NCI-H446 (cell line): Measurements from ENCODE around the gene SYT8.
"Not testable (repeated sequence)": the region's sequence is repeated elsewhere in the genome, so short reads cannot be mapped to it uniquely, and the experiment has no call there.

Experiments used
- DNase-seq, 2 experiments: peaks; one replicate each; lab custom pipeline; 2025; lab: John Stamatoyannopoulos, UW

The SYT8 gene

DNA sequence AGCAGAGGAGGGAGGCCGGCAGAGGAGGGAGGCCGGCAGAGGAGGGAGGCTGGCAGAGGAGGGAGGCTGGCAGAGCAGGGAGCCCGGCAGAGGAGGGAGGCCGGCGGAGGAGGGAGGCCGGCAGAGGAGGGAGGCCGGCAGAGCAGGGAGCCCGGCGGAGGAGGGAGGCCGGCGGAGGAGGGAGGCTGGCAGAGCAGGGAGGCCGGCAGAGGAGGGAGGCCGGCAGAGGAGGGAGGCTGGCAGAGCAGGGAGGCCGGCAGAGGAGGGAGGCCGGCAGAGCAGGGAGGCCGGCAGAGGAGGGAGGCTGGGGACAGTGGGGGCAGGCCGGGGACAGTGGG is 39.0 kb downstream of the SYT8 start:
- DNase-seq, result not testable (repeated sequence)

DNA sequence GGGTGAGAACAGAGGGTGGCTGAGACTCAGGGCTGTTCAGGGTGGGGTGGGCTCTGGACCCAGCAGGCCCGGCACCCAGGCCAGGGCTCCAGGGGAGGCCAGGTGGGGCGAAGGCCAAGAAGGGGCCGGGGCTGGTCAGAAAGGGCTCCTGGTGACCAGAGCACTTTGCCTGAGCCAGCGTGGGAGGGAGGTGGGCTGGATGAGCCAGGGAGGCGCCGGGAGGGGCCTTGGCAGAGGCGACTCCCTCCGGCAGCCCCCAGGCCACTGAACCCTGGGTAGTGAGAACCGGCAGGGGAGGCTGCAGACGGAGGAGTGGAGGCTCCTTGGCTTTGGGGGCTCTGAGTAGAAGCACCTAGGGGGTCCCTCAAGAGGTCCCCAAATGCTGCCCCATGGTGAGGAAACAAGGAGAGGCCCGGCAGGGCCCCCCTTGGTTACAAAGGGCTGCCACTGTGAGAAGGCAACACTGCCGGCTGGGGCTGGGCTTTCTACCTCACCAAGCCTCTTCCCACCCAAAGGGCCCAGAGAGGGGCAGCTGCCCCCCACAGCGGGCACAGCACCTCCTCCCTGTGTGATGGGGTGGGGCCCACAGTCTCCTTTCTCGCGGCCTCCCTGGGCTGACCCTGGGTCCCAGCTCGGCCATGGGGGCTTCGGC is 39.8 kb downstream of the SYT8 start:
- not testable (repeated sequence) for DNase-seq

DNA sequence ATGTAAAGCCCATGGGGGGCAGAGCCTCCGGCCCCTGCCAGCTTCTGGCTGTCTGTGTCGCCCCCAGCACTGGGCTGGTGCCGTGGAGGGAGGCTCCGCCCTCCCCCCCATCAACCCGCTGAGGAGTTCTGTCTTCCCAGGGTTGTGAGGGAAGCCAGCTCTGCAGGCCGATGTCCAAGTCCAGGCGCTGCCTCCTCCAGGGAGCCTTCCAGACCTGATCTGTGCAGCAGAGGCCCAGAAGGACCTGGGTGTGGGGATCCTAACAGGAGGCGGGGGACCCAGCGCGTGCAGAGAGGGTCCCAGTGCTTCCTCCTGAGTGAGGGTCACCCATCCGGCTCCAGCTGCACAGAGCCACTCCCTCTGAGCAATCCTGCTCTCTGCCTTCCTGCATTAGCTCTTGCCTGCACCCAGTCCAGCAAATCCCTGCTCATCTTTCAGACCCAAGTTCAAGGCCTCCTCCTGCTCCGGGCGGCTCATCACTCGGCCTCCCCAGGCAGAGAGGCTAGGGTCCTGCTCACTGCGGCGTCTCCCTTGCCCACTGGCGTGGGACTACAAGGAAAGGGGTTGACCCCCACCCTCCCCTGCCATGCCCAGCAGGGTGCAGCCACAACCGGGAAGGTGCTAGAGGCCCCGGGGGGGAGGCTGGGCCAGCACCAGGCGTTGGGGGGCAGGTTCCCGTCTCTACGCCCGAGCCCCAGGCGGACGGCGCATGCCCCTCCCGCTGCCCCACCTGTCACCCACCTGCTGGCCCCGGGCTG is 40.5 kb downstream of the SYT8 start:
- no peak for DNase-seq

DNA sequence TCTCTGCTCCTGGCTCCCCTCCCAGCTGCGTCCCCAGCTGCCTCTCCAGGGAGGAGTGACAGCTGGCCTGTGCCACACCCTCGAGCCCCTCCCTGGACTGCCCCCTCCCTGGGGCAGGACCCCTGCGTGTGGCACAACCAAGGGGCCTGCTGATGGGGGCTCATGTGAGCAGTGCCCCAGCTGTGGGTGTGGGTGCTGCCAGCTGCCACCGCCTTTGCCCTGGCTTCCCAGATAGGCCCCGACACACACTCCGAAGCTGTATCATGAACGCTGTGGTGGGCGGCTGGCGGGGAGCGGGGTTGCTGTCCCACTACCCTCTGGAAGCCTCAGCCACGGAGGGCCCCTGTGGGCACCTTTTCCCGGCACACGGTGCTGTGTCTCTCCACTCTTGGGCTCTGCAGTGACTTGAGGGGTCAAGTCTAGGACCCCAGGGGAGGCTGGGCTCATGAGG is 41.1 kb downstream of the SYT8 start:
- DNase-seq, result not testable (repeated sequence)

DNA sequence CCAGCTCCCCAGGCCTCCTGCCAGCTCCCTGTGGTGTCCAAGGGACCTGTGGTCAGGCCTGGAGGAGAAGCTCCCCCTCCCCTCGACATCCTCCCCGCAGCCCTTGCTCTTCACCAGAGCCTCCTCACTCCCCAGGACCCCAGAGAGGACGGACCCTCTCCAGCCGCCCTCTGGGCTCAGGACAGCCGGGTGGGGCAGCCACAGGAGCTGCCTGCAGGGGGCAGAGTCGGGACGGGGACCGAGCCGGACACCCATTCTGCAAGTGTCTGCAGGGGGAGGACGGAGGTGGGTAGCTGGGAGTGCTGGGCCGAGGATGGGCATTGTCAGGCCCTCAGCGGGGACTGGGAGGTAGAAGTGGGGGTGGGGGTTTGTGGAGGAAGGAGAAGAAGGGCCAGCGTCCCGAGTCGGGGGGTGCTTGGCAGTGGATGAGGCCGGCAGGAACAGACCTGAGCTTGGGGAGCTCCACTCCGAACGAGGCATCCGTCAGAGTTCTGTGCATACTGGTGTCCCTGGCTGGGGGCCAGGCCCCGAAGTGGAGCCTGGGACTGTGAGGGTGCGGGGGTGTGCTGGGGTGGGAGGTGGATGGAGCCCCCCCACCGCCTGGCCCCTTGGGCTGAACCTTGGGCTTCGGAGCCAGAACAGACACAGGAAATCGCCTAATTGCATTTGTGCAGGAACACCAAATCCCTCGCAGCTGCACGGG is 41.7 kb downstream of the SYT8 start:
- DNase-seq, result no peak

DNA sequence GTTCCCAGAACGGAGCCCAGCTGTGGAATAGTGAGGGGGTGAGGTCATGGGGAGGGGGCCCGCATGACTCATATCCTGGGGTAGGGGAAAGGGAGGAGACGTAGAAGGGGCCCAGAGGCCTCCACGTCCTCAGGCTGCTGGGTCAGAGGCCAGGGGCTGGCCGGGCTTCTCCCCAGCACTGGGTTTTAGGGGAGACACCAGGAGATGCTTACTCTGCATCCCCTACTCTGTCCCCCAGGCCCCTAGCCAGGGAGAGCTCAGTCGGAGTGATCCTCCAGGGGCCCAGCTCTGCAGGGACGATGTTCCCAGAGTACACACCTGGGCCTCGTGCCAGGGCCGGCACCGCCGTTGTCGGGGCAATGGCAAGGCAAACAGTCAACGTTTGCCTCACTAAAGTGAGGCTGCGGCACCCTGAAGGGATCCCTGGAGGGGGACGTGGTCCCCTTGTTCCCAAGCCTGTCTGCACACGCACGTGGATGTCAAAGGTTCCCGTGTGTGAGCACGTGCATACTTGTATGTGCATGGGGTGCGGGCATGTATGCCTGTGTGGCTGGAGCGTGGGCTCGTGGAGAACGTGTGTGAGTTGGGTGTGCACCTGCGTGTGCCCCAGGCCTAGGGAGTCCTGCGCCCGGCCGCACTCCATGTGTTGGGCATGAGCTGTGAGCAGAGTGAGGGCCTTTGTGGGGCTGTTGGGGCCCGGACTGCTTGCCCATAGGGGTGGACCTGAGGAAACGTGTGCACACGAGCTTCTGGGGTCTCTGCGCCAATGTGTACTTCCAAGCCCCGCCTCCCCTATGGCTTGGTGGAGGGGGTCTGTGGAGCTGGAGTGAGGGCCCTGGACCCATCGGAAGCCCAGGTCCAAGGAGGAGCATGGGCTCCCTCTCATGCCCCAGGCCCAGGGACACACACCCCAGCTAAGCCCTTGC is 42.7 kb downstream of the SYT8 start:
- DNase-seq, result no peak

DNA sequence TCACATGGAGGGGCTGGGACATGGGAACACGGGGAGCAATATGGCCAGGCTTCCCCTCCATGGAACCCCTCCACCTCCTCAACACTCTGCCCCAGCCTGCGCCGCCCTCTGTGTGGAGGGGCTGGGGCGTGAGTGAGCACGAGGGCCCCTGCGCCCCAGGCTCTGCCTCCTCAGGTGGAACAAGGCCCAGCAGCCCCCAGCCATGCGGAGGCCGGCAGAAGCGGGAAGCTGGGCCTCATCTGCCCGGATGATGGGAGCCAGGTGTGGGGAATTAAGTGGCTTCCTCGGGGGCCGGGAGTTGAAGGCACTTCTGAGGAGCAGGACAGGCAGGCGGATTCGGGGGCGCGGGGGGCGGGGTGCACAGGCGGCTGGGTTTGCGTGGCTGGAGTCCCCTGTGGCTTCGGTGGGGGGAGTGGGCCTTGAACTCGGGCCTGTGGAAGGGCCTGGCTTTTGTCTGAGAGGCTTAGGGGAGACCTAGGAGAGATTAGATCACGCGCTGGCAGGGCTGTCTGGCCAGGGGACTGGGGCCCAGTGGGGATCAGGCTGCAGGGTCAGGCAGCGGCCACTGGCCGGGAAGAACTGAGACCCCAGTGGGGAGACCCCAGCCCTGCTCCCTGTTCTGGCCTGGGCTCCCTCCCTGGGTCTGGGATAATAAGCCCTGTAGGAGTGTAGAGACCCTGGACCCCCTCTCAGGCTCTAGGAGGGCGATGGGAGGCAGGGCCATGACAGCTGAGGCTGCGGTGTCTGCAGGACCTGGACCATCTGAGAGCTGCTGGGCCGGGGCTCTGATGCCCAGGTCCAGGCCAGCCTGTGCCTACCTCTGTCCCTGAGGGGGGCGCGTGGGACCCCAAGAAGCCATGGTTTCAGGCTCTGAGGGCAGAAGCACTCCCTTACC is 43.6 kb downstream of the SYT8 start:
- DNase-seq, result no peak

DNA sequence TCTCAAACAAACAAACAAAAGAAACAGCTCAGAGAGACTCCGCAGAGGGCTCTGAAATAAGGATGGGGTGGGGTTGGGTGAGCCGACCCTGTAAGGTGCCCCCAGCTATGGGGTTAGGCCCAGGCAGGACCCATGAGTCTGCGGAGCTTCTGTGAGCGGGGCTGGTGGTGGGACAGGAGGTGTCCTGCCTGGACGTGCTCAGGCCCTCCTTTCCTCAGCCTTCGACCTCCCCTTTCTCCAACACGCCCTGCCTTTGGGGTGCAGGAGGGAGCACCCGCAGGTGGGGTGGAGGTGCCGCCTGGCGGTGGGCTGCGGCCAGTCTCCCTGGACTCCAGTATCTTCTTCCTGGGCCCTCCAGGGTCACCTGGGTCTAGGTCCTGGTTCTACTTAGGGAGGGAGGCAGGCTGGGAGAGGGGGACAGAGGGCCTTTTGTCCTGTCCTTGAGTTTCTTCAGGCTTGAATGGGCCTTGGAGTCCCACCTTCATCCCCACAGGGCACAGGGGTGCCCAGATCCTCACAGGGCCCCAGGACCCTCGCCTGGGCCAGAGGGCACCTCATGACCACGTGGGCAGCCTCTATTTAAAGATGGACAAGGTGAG is 44.7 kb downstream of the SYT8 start:
- DNase-seq, result no peak

DNA sequence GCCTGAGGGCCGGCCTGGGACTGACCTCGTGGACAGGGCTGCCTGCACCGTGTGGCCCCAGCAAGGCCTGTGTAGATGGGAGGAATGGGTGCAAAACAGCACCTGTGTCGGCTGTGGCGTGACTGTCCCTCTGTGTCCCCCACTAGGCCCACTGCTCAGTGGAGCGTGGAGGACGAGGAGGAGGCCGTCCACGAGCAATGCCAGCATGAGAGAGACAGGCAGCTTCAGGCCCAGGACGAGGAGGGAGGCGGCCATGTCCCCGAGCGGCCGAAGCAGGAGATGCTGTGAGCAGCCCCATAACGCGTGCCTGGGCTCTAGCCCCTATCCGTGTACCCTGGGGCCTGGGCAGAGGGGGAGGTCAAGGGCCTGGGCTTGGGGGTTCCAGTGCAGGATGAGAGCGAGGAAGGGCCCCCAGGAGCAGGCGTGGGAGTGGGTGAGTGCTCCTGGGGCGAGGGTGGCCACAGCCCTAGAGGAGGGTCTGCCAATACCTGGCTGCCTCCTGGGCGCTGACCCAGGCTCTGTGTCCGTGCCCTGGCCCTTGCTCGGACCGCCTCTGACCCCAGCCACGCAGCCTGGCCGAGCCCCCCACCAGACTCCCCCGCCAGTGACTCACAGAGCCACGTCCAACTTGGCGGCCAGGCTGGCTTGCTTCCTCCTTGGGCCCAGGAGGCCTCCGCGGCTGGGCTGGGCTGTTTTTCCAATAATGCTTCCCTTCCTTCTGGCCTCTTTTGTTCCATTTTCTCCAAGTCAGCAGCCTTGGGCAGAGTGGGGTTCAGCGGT is 45.3 kb downstream of the SYT8 start:
- no peak for DNase-seq

DNA sequence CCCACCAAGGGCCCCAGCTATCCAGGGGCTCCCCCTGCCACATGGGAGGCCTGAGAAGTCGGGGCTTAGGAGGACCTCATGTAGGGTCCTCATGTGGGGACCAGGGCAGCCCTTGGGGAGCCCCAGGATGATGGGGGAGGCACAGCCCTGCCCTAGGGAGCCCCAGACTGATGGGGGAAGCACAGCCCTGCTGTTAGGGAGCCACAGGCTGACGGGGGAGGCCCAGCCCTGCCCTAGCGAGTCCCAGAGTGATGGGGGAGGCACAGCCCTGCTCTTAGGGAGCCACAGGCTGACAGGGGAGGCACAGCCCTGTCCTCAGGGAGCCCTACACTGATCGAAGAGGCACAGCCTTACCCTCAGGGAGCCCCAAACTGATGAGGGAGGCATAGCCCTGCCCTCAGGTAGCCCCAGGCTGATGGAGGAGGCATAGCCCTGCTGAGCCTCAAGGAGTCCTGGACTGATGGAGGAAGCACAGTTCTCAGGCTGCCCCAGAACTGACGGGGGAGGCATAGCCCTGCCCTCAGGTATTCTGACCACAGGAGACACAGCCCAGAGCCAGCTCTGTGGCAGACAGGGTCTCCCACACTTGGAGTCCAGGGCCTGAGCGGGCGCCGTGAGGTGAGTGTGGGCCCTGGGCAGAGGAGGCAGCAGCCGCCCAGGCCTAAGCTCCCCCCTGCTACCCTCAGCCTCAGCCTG is 46.1 kb downstream of the SYT8 start:
- no peak for DNase-seq

DNA sequence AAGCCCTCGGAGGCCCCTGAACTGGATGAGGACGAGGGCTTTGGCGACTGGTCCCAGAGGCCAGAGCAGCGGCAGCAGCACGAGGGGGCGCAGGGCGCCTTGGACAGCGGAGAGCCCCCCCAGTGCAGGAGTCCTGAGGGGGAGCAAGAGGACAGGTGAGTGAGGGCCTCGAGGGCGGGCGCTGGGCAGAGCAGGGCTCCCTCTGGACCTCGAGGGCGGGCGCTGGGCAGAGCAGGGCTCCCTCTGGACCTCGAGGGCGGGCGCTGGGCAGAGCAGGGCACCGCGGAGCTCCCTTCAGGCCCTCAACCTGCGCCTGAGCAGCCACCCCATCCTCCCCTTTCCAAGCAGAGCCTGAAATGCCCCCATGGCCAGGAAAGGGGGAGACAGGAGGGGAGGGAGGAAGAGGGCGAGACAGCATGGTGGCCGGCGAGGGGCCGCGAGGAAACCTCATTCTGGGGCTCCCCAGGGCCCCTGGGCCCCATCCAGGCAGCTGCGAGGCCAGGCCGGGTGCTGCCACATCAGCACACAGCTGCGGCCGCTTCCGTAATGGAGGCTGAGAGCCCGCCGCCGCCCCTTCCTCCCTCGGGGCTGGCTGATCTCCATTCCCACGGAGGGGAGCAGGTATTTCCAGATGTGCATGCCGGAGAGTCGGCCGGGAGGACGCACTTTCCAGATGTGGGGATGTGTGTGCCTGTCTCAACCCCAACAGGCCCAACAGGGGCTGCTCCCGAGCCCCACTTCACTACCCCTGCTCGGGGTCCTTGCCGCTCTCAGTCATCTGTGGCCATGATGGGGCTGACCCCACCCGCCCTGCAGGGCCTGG is 46.9 kb downstream of the SYT8 start:
- DNase-seq, result no peak

DNA sequence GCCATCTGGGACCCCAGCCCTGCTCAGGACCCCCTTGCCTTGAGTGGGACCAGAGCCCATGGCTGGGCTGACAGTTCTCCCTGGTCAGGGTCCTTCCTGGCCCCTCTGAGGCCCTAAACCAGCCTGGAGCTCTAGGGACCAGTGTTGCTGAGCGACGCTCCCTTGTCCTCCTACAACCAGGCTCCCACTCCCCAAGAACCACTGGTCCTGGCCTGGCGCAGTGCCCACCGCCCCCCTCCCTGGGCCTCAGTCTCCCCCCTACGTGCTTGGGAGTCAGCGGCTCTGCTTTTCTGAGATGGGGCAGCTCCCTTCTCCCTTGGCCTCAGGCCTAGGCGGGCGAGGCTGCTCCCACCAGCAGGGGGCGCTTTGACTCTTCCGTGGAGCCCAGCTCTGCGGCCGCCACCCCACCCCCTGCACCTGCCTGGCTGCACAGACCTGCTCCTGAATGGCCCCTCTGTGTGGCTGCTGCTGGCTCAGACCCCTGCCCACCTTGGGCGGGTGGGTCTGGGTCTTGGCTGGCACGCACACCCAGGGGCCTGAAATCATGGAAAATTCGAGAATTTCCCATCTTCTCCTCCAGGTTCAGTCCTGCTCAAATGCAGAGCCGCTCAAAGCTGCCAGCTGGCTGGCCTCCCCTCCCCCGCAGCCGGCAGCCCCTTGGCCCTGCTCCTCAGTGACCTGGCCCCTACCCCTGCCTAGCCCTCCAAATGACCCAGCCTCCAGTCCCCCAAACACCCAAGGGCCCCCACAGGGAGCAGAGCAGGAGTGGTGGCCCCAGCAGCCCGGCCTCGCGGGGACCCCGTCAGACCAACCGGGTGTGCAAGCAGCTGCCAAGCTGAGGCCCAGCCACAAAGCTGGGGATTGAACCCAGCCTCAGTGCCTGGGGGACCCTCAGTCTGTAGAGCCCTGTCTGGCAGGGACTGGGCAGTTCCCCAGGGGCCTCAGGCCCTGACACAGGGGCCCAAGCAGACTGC is 47.8 kb downstream of the SYT8 start:
- peak; percentile 10 to 68 for DNase-seq

DNA sequence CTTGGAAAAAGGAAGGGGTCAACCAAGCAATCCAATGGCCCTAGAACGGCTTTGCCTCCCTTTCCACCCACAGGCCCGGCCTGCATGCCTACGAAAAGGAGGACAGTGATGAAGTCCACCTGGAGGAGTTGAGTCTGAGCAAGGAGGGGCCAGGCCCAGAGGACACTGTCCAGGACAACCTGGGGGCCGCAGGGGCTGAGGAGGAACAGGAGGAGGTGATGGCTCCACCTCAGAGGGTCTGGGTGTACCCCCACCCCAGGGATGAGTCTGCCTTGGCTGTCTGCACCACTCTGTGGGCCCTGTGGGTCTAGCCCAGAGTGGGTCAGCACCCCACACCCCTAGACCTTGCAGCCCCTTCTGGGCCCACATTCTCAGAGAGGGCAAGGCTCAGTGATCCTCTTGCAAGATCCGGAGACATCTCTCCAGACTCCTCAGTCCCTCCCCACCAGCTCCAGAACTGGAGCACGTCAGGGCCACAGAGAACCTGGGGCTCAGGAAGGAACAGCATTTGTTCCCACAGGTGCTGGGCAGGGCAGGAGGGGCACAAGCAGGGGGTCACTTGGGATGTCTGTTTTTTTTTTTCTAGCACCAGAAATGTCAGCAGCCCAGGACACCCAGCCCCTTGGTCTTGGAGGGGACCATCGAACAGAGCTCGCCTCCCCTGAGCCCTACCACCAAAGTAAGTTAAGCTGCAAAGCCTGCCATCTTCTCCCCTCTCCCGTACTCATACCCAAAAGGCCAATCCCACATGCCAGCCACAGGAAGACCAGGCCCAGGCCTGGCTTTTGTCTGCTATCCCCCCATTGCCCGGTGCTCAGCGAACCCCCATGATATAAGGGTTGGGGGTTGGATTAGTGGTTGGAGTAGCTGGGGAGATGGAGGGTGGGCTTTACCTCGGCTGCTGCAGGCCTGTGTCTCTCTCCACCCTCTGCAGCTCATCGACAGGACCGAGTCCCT is 48.8 kb downstream of the SYT8 start:
- no peak for DNase-seq

DNA sequence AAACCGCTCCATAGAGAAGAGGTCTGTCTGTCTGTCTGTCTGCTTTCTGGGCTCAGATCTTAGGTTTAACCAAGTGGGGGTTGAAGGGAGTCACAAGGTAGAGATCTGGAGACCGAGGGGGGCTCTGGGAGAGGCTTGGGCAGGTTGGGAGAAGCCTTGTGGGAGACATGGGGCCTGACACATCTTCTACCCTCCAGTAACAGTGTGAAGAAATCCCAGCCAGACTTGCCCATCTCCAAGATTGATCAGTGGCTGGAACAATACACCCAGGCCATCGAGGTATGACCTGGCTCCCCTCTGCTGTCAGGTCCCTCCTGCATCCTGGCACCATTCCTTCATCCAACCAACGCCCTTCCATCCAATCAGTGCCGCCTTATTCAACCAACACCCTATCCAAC is 49.5 kb downstream of the SYT8 start:
- no peak for DNase-seq

DNA sequence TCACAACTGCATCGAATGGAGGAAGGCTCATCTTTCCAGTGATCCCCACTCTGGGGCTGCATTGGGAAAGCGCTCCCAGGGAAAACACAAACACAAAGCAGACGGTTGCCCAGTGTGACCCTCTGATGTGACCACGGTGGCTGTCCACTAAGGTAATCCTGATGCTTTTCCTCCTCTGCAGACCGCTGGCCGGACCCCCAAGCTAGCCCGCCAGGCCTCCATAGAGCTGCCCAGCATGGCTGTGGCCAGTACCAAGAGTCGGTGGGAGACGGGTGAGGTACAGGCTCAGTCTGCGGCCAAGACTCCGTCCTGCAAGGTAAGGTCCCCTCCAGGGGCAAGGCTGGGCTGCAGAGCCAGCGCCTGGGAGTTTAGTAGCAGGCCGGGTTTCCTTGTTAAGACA is 51.8 kb downstream of the SYT8 start:
- not testable (repeated sequence) for DNase-seq
